A673 (cell line): ENCODE measurements around the gene MEF2B. TPM values are rescaled to one million over a fixed set of nuclear protein-coding genes. Genes with fewer than 3 reads are reported as not detected.

Experiments
- BruUV-seq: library from RNA; stranded (reverse); fragments of 400-500 nt; replicated peaks from 2 replicates; lab custom pipeline; 2021; lab: Mats Ljungman, UMichigan
- CTCF ChIA-PET: fragments of 300-600 bp; sonication (Branson Sonifier 250); formaldehyde crosslinking; loops from one replicate; lab custom pipeline; 2022; ENCODE audit warnings: antibody characterized with exemption; lab: Charles Lee
- POLR2A ChIA-PET: fragments of 300-600 bp; sonication (Branson Sonifier 250); formaldehyde crosslinking; loops from one replicate; lab custom pipeline; 2022; ENCODE audit warnings: antibody characterized with exemption; ENCODE audit not compliant: low non-redundant PET; lab: Charles Lee
- DNase-seq: peaks from one replicate; pipeline ENCODE4 v3.0.0-alpha.2; 2015; ENCODE audit warnings: low spot score
- H3K27ac ChIP-seq: fragments of 200-600 bp; sonication (generic); 2 replicates; pipeline ENCODE4 v1.5.1; 2016; ENCODE audit warnings: mixed run types, low read depth, mild to moderate bottlenecking, mixed read lengths, antibody characterized with exemption, low read length; ENCODE audit not compliant: poor library complexity, severe bottlenecking
- H3K27me3 ChIP-seq: fragments of 200-600 bp; sonication (generic); replicated peaks from 2 replicates; pipeline ENCODE4 v1.6.1; 2017; ENCODE audit warnings: mixed run types, low read depth, mild to moderate bottlenecking, mixed read lengths, antibody characterized with exemption, low read length; ENCODE audit not compliant: insufficient read depth, poor library complexity
- H3K36me3 ChIP-seq: fragments of 200-600 bp; sonication (generic); 2 replicates; pipeline ENCODE4 v1.6.1; 2016; ENCODE audit warnings: mixed run types, mild to moderate bottlenecking, mixed read lengths, antibody characterized with exemption, low read length; ENCODE audit not compliant: insufficient read depth, poor library complexity, severe bottlenecking
- H3K4me1 ChIP-seq: fragments of 200-600 bp; sonication (generic); 2 replicates; pipeline ENCODE4 v1.6.1; 2017; ENCODE audit warnings: mixed run types, mild to moderate bottlenecking, mixed read lengths, antibody characterized with exemption, low read length; ENCODE audit not compliant: insufficient read depth, poor library complexity, severe bottlenecking
- H3K4me3 ChIP-seq: fragments of 200-600 bp; sonication (generic); 2 replicates; pipeline ENCODE4 v1.5.1; 2016; ENCODE audit warnings: low read depth, mixed run types, mild to moderate bottlenecking, mixed read lengths, low read length; ENCODE audit not compliant: poor library complexity, severe bottlenecking
- H3K9me3 ChIP-seq: fragments of 200-600 bp; sonication (generic); 2 replicates; pipeline ENCODE4 v1.6.1; 2016; ENCODE audit warnings: mixed run types, low read depth, mild to moderate bottlenecking, mixed read lengths, antibody characterized with exemption, low read length; ENCODE audit not compliant: poor library complexity, severe bottlenecking
- EZH2 ChIP-seq: fragments of 200-600 bp; sonication (generic); IDR thresholded peaks from 2 replicates; pipeline ENCODE4 v1.6.1; 2017; ENCODE audit warnings: borderline replicate concordance, low read depth, mild to moderate bottlenecking, mixed read lengths, antibody characterized with exemption, low read length; ENCODE audit not compliant: poor library complexity, severe bottlenecking
- intact Hi-C: fragments of 100-400 bp; cut with micrococcal nuclease; formaldehyde crosslinking; loops from one replicate; pipeline ENCODE4 v1.10.0; 2022; ENCODE audit not compliant: unreplicated experiment
- total RNA-seq: library from RNA; stranded (reverse); gene quantifications from 2 replicates; pipeline ENCODE4 v1.2.3, GENCODE V29; 2021
- TF ChIP-seq, protein P1 (sequence below): fragments of 300-800, 200-600 bp; sonication (generic); conservative IDR thresholded peaks from 2 replicates; pipeline ENCODE4 v1.5.1; 2017; ENCODE audit warnings: low read depth, mild to moderate bottlenecking, antibody characterized with exemption, low read length, moderate library complexity, mixed read lengths

The MEF2B gene
- total RNA-seq, 1 experiment from 2014 or later = 2.9 TPM

DNA sequence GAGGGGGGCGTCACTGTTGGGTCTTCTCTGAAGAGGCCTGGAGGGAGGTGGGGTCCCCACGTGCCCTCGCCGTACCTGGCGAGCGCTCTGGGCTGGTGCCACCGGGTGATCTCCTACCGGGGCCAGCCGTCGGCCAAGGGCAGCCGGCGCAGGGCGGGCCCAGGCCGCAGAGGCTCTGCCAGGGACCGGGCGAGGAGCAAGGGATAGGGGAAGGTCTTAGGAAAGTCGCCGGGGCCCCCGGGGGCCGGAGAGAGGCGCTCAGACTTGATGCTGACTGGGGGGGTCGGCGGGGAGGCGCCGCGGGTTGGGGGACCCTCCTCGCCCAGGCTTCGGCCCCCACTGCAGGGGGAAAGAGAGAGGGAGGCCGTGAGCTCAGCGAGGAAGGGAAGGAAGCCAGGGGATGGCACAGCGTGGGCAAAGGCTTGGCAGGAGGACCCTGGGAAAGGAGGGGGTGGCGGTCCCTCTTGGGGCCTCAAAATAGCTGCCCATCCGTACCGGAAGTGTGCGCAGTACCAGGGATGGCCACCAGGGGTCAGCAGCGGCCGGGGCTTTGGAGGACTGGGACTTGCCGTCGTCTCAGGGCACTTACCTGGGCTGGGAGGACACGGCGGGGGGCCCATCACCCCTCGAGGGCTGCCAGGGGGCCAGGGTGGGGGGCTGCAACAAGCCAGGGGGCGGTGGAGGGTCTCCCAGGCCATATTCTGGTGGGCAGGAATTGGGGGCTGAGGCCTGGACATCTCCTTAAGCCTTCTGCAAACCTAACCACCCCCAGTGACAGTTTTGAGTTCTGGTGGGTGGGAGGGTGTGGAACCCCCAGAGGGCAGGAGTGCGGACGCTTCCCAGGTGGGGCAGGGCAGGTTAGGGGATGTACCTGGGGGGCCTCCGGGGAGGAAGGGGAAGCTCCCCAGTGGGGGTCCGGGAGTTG is 24.1 kb downstream of the MEF2B start:
- intact Hi-C loops = loop anchor here (2.0 to 5.0 kb wide), 2 partner anchors 79 to 341 kb away; no protein-coding TSS in a partner anchor
- no peak for TF ChIP-seq EZH2
- TF ChIP-seq, protein P1, sequence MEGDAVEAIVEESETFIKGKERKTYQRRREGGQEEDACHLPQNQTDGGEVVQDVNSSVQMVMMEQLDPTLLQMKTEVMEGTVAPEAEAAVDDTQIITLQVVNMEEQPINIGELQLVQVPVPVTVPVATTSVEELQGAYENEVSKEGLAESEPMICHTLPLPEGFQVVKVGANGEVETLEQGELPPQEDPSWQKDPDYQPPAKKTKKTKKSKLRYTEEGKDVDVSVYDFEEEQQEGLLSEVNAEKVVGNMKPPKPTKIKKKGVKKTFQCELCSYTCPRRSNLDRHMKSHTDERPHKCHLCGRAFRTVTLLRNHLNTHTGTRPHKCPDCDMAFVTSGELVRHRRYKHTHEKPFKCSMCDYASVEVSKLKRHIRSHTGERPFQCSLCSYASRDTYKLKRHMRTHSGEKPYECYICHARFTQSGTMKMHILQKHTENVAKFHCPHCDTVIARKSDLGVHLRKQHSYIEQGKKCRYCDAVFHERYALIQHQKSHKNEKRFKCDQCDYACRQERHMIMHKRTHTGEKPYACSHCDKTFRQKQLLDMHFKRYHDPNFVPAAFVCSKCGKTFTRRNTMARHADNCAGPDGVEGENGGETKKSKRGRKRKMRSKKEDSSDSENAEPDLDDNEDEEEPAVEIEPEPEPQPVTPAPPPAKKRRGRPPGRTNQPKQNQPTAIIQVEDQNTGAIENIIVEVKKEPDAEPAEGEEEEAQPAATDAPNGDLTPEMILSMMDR = peak; percentile 97
- CTCF ChIA-PET = interaction anchor here (0.5 to 1.1 kb wide), 10 partner anchors 9 to 408 kb away, joined by 3 to 8 read pairs (median 4); no protein-coding TSS in a partner anchor

DNA sequence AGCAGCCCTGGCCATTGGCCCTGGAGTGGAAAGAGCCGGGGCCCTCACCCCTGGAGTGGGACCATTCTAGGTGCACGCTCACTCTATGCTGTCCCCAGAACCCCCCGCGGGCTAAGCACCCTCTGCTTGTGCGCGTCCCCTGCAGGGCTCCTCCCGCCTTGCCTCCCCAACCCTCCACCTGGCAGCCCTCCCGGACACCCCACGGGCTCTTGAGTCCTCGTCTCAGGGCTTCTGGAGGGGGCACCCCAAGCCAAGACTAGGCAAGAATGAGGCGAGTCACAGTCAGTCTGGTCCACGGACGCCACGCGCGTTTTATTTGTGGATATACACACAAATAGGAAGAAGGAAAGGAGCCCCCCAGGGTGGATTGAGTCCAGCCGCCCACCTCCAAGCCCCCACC is 24.8 kb downstream of the MEF2B start:
- TF ChIP-seq, protein P1 = no peak
- TF ChIP-seq EZH2 = no peak
- Histone ChIP-seq H3K27ac (peak overlapping the region; percentile 72), H3K27me3 (no peaks in the 10 kb centered on the region), H3K36me3 (no peaks in the 10 kb centered on the region), H3K4me3 (no peak overlapping the region), H3K9me3 (no peaks in the 10 kb centered on the region), H3K4me1 (no peaks in the 10 kb centered on the region)
- ChIA-PET POLR2A (no interaction called here), CTCF (interaction anchor here (0.6 to 1.1 kb wide), 7 partner anchors 8 to 409 kb away, joined by 3 to 8 read pairs (median 3); no protein-coding TSS in a partner anchor)
- intact Hi-C loops = loop anchor here (5.0 kb wide), 1 partner anchor 342 kb away; no protein-coding TSS in a partner anchor
- no TSS peak for BruUV-seq
- DNase-seq = no peak

More for the DNA sequence above, 24.1 kb downstream of the MEF2B start:
- BruUV-seq = no TSS peak
- POLR2A ChIA-PET = interaction anchor here (0.5 kb wide), 1 partner anchor 1886 kb away, joined by 3 read pairs; no protein-coding TSS in a partner anchor
- H3K27me3 ChIP-seq = no peaks in the 10 kb centered on the region
- H3K4me1 ChIP-seq = no peaks in the 10 kb centered on the region
- peak; percentile 83 for DNase-seq
- no peaks in the 10 kb centered on the region for H3K9me3 ChIP-seq
- no peaks in the 10 kb centered on the region for H3K36me3 ChIP-seq
- H3K4me3 ChIP-seq = peak overlapping the region; percentile 29
- peak overlapping the region; percentile 72 for H3K27ac ChIP-seq

DNA sequence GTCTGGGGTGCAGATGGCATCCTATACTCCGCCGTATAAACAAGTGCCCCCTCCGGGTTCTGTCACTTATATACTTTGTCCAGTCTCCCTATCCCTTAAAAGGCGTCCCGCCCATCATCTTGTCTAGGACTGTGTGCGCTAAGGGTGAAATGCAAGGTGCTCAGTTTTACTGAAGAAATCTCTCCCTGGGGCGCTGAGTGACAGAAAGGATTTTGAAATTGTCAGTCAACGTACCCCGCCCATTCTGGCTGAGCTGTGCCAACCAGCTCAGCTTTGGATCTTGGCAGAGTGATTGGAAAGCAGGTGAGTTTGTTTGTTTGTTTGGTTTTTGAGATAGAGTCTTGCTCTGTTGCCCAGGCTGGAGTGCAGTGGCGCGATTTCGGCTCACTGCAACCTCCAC is 27.7 kb downstream of the MEF2B start:
- no peak overlapping the region for H3K27ac ChIP-seq
- no peaks in the 10 kb centered on the region for H3K9me3 ChIP-seq
- no peak for DNase-seq
- H3K4me1 ChIP-seq = no peaks in the 10 kb centered on the region
- no peaks in the 10 kb centered on the region for H3K36me3 ChIP-seq
- TF ChIP-seq EZH2 = no peak
- TF ChIP-seq, protein P1 = no peak
- no TSS peak for BruUV-seq
- H3K4me3 ChIP-seq = no peak overlapping the region
- POLR2A ChIA-PET = no interaction called here
- no peaks in the 10 kb centered on the region for H3K27me3 ChIP-seq
- CTCF ChIA-PET = no interaction called here
- intact Hi-C loops = no loop called here
